HG03159 (cell line): ENCODE results near the gene ARHGAP11A.
"Not testable (repeated sequence)": the region's sequence is repeated elsewhere in the genome, so short reads cannot be mapped to it uniquely, and the experiment has no call there.

ENCODE experiments used
- ATAC-seq: cut with Tn5 transposase; IDR thresholded peaks from one replicate; pipeline ENCODE4 v1.9.1; 2021; ENCODE audit warnings: mild to moderate bottlenecking, moderate library complexity; ENCODE audit not compliant: unreplicated experiment

ARHGAP11A gene, protein sequence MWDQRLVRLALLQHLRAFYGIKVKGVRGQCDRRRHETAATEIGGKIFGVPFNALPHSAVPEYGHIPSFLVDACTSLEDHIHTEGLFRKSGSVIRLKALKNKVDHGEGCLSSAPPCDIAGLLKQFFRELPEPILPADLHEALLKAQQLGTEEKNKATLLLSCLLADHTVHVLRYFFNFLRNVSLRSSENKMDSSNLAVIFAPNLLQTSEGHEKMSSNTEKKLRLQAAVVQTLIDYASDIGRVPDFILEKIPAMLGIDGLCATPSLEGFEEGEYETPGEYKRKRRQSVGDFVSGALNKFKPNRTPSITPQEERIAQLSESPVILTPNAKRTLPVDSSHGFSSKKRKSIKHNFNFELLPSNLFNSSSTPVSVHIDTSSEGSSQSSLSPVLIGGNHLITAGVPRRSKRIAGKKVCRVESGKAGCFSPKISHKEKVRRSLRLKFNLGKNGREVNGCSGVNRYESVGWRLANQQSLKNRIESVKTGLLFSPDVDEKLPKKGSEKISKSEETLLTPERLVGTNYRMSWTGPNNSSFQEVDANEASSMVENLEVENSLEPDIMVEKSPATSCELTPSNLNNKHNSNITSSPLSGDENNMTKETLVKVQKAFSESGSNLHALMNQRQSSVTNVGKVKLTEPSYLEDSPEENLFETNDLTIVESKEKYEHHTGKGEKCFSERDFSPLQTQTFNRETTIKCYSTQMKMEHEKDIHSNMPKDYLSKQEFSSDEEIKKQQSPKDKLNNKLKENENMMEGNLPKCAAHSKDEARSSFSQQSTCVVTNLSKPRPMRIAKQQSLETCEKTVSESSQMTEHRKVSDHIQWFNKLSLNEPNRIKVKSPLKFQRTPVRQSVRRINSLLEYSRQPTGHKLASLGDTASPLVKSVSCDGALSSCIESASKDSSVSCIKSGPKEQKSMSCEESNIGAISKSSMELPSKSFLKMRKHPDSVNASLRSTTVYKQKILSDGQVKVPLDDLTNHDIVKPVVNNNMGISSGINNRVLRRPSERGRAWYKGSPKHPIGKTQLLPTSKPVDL

DNA sequence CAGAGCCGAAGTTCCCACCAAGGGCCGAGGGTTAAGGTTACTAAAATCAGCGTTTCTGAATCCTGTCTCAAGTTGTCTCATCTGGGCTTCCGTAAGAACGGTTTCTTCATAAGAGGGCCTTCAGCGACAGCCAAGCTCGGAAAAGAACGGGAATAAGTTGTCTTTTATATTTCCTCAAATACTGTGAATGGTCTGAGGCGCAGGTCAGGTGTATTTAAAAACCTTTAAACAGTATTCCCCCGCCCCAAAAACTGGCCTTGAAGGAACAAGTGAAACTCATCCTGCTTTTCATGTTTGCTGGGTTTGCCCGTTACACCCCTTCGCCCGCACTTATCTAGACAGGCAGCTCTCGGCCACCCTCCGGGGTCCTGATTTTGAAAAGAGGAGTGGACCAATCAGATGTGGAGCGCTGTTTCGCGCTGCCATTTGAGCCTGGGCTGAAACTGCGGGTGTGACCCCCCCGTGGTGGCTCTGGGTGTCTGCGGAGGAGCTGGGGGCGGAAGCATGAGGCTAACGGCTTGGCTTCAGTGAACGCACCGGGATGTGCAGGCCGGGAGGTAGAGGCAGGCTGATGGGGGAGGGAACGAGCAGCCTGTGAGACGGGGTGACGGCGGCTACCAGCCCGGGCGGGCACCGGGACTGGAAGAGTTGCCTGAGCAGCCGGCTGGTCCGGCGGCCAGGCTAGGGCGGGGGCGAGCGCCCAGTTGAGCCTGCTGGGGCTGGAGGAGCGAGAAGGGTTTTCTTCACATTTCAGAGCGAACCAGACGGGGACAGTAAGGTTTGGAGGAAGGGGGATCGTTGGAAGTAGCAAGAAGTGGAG lies at the start of gene ARHGAP11A:
Gene ARHGAP11A (plus strand): TSS at position 454 of the 820 bp plus-strand sequence. CDS start 708 bp downstream, outside the sequence.
- ATAC-seq: peak; percentile 65

DNA sequence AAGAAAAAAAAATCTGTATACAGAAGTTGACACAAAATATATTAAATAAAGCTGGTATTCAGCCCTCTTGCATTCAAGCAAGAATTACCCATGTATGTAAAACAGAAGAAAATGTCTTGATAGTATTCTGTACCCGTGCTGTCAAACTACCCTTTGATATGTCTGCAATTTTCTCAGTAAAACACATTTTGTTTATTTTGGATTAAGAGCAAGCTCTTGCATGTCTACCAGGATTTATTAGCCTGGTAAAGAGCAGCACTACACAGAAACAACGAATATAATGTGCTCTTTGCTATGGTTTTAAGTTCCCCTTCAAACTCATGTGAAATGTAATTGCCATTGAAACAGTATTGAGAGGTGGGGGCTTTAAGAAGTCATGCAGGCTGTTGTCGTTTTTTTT lies 46.3 kb upstream of the ARHGAP11A start:
- ATAC-seq: not testable (repeated sequence)

DNA sequence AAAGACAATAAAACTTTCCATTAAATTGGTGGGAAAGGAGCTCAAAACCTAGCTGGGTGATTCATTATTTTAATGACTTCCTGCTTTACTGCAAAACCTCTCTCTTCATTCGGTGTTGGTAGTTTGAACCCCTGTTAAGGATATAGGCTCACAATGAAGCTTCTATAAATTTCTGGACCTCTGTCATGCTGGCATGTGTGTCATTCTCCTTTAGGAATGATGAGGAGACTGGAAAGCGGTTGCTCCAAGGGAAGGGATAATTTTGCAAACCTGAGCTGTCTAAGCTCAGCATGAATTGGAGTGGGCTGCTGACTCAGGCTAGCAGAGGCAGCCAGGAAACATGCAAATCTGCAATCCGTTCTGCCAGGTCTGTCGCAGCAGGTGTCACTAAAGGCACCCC lies 36.8 kb upstream of the ARHGAP11A start:
- ATAC-seq: not testable (repeated sequence)

DNA sequence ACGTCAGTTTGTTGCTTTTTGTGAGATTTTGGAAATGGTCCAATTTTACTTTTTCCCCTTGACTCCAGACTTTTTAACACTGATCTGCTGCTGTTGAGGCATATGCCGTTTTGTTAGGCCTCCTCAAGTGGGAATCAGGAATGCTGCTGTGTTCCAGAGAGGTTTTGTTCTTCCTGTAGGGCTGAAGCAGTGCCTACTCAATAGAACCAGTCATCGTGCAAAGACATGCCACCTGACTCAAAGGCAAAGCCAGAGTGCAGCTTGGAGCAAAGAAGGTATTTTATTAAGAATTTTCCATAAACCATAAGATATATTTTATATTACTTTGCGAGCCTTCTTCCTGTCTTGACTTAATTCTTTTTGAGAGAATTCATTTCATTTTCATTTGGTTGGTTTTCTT lies 29.5 kb upstream of the ARHGAP11A start:
- not testable (repeated sequence) for ATAC-seq

DNA sequence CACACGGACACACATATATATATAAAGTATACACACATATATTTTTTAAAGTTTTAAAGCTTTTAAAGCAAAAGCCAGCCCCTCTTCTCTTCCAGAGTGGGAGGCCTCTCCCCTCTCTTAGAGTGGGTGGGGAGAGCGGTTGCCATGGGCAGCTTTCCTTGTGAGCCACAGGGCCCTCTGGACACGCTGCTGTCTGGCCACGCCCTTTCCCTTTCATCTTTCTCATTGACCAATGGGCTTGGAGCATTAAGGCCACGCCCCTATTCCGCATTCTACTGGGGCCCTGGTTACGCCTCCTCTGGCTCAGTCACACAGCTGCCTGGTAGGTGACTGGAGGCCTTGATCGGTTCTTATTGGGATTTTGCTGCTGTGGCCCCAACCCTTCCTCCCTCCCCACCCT lies 22.2 kb upstream of the ARHGAP11A start, which contains the start of gene GOLGA8N:
Gene GOLGA8N (plus strand): TSS at position 306 of the 400 bp plus-strand sequence.
- not testable (repeated sequence) for ATAC-seq

DNA sequence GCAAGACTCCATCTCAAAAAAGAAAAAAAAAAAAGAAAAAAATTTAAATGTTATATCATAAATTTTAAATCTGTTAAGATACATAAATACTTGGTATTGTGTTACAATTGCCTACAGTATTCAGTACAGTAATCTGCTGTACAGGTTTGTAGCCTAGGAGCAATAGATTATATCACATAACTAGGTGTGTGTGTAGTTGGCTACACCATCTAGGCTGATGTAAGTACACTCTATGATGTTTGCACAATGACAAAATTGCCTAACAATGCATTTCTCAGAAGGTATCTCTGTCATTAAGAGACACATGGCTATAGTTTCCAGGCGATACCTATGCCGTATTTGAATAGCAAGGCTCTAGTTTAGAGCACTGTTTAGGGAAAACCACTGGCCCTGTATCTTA lies 5.8 kb upstream of the ARHGAP11A start:
- ATAC-seq: not testable (repeated sequence)

DNA sequence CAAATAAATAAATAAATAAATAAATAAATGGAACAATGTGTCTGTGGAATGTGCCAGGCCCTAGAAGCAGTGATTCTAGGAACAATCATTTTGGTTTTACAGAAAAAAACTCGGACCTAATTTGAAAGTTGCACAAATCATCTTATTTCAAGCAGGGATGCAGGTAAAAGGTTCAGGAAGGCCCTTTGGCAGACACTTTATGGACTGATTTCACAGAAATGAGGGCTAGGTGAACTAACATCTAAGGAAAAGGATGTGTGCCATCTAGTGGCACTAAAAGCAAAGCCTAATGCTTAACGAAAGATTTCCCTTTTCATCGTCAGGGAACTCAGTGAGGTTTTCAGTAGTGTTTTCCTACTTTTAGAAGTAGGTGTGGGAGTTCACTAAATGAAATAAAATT lies 4.6 kb upstream of the ARHGAP11A start:
- not testable (repeated sequence) for ATAC-seq

DNA sequence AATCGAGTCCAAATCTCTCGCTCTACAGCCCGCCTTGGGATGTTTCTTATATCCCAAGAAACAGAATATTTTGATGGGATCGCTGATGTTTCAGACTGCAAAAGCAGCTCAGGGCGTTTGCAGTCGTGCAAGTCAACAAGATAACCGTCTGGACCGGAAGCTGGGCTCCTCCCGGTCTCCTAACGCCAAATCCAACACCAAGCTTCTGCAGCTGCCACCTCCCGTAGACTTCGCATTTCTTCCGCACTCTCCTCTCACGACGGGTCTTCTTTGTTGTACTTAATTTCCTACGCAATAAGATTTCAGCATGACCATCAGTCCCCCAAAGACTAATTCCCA lies 623 bp upstream of the ARHGAP11A start:
- peak; percentile 18 for ATAC-seq

DNA sequence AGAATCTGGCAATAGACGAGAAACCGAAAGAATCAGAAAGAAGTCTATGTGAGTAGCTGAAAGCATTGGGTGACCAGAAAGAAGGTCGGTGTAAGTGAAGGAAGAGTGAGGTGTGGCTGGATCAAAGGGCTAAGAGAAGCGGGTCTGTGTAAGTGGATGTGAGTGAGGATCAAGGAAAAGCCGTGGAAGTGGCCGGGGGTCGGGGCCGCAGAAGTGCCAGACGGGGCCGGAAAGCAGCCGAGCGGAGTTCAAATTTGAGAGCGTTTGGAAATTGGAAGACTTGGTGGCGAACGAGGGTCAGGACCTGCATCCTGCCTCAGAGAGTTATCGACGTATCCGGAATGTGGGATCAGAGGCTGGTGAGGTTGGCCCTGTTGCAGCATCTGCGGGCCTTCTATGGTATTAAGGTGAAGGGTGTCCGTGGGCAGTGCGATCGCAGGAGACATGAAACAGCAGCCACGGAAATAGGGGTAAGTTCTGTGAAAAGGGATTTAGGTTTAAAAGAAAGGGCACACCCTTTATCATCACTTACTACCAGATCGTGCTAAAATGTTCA lies 645 bp downstream of the ARHGAP11A start:
- ATAC-seq: peak; percentile 21

DNA sequence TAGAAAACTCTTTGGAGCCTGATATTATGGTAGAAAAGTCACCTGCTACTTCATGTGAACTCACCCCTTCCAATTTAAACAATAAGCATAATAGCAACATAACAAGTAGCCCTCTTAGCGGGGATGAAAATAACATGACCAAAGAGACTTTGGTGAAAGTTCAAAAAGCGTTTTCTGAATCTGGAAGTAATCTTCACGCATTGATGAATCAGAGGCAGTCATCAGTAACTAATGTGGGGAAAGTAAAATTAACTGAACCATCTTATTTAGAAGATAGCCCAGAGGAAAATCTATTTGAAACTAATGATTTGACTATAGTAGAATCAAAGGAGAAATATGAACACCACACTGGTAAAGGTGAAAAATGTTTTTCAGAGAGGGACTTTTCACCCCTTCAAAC lies 21.1 kb downstream of the ARHGAP11A start:
- ATAC-seq: no peak

DNA sequence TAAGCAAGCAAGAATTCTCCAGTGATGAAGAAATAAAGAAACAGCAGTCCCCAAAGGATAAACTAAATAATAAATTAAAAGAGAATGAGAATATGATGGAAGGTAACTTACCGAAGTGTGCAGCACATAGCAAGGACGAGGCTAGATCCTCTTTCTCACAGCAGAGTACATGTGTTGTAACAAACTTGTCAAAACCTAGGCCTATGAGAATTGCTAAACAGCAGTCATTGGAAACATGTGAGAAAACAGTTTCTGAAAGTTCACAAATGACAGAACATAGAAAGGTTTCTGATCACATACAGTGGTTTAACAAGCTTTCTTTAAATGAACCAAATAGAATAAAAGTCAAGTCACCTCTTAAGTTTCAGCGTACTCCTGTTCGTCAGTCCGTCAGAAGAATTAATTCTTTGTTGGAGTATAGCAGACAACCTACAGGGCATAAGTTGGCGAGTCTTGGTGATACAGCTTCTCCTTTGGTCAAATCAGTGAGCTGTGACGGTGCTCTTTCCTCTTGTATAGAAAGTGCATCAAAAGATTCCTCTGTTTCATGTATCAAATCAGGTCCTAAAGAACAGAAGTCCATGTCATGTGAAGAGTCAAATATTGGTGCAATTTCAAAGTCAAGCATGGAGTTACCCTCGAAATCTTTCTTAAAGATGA lies 21.7 kb downstream of the ARHGAP11A start:
- no peak for ATAC-seq

DNA sequence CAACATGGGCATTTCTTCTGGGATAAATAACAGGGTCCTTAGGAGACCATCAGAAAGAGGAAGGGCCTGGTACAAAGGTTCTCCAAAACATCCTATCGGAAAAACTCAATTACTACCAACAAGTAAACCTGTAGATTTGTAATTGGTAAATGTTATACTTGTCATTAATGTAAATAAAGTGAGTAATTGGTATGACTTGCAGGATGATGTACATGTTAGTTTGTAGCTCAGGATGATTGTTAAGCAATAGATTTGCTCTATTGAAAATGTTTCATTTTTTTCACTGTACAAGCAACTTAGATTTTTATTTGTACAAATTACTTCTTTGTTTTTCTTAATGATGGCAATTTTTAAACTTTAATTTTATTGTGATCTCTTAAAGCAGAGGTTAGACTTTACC lies 22.4 kb downstream of the ARHGAP11A start:
- no peak for ATAC-seq

DNA sequence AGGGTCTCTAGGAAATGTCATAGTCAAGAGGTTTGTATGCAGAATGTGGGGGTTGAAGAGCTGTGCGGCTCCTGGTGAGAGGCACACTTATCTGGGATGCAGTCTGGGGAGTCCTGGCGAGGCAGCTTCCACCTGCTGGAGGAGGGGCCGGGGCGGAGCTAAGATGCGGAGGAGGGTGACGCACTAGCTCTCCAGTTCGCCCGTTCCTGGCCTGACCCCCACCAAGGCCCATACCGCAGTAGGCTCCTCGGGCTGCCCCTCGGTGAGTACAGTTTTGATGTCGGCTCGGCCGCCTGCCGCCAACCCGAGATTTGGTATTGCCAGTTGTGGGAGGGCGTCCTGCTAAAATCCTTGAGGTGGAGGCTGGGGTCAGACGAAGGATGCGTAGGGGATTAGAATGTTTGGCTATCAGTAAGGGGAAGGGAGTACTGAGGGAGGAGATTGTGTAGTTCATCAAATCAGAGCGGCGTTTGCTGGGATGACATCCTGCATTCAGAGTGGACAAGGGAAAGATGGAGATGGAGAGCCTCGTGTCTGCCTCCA lies 26.3 kb downstream of the ARHGAP11A start, which contains the start of gene SCG5:
Gene SCG5 (plus strand): TSS at position 194 of the 543 bp plus-strand sequence. CDS start 1,883 bp downstream, outside the sequence.
- ATAC-seq: no peak

DNA sequence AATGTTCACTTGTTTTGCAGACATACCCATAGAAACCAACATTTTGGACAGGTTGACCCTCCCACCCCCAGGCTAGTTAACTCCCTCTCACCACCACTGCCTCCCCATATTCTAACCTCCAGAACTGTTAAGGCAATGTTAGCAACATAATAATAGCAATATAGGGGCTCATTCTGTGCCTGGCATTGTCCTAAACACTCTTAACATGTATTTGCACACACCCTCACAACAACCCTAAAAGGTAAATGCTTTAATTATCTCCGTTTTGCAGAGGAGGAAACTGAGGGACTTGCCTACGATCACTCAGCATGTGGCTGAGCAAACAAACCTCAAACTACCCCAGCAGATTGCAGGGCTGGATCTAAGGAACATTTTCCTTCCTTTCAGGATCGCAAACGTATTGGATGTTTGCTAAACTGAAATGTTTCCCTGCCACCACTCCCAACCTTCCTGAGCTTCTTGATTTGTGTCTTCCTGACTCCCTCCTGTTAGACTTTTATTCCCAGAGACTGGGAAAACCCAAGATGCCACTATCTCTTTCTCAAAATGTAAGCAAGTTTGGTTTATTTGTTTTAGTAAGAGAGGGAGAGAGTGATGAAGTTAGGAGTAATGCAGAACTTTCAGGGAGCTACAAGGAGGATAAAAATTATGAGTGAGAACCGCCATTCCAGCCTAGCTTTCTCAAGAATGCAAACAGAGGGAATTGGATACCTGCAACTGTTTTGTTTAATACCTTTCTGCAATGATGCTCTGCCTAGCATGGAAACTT lies 27.5 kb downstream of the ARHGAP11A start:
- ATAC-seq: no peak

DNA sequence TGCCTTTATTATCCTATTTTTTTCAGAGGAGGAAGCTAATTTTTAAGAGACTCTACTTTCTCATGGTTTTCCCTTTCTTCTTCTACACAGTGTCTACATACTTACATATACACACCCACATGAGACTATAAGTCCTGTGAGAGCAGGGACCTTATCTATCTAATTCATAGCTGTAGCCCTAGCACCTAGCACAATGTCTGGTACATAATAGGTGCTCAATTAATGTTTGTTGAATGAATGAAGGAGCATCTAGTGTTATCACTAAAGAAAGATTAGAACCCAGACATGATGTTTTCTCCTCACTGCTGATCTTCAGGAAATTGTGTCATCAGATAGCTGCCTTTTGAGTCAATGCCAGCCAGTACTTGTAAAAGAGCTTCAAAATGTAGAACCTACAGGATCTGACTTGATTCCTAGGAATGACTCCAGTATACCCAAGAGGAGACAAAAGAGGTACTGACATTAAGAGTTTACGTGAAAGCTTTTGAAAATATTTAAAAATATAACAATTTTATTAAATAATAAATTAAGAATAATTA lies 28.7 kb downstream of the ARHGAP11A start:
- ATAC-seq: no peak

DNA sequence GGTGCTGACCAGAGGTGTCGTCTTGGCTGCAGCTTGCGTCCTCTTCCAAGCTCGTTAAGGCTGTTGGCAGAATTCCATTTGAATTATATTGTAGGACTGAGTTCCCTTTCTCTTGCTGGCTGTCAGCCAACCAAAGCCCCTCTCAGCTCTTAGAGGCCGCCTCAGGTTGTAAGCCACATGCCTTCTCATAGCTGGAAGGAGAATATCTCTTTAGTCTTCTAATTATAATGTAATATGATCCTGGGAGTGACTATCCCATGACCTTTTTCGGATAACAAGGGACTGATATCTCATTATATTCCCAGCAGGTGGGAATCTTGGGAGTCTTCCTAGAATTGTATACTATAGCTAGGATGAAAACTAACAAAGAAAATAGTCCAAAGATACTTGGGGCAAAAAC lies 31.0 kb downstream of the ARHGAP11A start:
- ATAC-seq: no peak

DNA sequence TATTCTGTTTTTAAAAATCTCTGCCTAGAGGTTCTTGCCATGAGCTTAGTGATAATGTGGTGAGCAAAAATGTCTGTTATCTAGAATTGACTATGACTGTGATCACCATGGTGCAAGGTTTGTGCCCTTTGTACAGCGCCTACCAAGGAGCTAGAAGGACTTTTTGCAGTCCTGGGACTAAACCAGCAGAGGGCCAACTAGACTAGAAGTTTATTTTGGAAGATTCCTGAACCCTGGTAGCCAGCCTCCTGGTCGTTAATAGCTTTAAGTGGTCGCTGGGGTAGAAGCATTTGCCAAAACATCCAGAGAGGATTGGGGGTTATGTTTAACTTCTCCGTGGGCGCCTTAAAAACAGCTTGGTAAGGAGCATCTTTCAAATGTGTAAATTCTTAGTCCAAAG lies 34.0 kb downstream of the ARHGAP11A start:
- no peak for ATAC-seq

DNA sequence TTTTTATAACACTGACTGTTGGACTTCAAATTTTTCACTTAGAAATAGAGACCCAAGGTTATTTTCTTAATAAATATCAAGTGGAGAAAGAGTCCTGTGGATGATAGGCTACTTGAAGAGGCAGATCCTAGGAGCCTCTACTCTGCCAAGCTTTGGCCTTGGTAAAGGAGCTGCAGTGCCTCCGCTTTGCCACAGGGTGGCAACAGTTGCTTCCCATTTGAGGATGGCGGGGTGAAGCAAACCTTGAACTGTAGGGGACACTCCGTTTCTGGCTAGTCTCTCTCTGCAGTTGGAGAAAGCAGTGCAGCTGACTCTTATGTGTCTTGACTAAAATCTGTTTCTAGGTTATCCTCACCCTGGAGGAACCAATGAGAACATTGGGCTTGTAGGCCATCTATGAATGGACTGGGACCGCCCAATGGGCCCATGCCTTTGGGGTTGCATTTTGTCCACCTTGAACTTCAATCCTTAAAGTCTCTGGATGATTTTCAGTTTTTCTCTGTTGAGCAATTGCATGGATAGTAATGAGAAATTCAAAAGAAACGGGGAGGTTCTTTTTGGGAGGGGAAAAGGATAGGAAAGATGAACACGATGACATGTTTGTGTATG lies 36.0 kb downstream of the ARHGAP11A start:
- no peak for ATAC-seq
